BE2C (cell line): Measurements from ENCODE around the gene PRSS21.

Source experiments
- DNase-seq: peaks from one replicate; pipeline ENCODE4 v3.0.0-alpha.2; 2020
- H3K27me3 ChIP-seq: fragments of 250-450 bp; sonication (Bioruptor Pico); 2 replicates; pipeline ENCODE4 v1.5.1; 2020; ENCODE audit warnings: mild to moderate bottlenecking
- H3K36me3 ChIP-seq: fragments of 250-450 bp; sonication (Bioruptor Pico); 2 replicates; pipeline ENCODE4 v1.5.1; 2020; ENCODE audit warnings: mild to moderate bottlenecking
- H3K4me1 ChIP-seq: fragments of 250-450 bp; sonication (Bioruptor Pico); 2 replicates; pipeline ENCODE4 v1.5.1; 2020
- H3K4me3 ChIP-seq: 2 replicates; pipeline ENCODE4 v1.5.1; 2011; ENCODE audit warnings: low read depth, low read length
- H3K9me3 ChIP-seq: fragments of 250-450 bp; sonication (Bioruptor Pico); 2 replicates; pipeline ENCODE4 v1.5.1; 2020
- TF ChIP-seq, protein P1 (sequence below): IDR thresholded peaks from 2 replicates; pipeline ENCODE4 v1.5.1; 2012; ENCODE audit warnings: mild to moderate bottlenecking, low read depth, low read length

The PRSS21 gene

GRCh38 chr16:2817340-2818271, 569 bp downstream of the PRSS21 start:
- no peak for DNase-seq
- Histone ChIP-seq H3K27me3 (no peaks in the 10 kb centered on the region), H3K9me3 (no peaks in the 10 kb centered on the region), H3K36me3 (no peaks in the 10 kb centered on the region), H3K4me1 (no peaks in the 10 kb centered on the region), H3K4me3 (no peak overlapping the region)
- TF ChIP-seq, protein P1, sequence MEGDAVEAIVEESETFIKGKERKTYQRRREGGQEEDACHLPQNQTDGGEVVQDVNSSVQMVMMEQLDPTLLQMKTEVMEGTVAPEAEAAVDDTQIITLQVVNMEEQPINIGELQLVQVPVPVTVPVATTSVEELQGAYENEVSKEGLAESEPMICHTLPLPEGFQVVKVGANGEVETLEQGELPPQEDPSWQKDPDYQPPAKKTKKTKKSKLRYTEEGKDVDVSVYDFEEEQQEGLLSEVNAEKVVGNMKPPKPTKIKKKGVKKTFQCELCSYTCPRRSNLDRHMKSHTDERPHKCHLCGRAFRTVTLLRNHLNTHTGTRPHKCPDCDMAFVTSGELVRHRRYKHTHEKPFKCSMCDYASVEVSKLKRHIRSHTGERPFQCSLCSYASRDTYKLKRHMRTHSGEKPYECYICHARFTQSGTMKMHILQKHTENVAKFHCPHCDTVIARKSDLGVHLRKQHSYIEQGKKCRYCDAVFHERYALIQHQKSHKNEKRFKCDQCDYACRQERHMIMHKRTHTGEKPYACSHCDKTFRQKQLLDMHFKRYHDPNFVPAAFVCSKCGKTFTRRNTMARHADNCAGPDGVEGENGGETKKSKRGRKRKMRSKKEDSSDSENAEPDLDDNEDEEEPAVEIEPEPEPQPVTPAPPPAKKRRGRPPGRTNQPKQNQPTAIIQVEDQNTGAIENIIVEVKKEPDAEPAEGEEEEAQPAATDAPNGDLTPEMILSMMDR = no peak

DNA sequence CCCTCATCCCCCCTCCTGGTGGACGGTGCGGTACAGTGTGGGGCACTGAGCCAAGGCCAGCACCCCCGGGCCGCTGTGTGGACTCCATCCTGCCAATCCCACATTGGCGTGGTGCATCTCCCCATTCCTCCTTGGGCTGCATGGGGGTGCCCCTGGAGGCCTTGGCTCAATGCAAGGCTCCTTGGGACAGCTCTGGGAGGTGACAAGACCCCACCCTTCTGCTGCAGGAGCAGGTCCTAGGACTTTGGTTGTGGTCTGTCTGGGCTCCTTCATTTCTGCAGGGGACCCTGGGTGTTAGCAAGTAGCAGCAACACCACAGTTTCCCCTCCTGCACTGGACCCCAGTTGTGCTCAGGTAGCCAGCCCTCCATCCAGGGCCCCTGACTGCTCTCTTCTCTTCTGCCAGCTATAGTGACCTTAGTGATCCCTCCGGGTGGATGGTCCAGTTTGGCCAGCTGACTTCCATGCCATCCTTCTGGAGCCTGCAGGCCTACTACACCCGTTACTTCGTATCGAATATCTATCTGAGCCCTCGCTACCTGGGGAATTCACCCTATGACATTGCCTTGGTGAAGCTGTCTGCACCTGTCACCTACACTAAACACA, 1.3 kb downstream of the PRSS21 start:
- Histone ChIP-seq H3K4me3 (no peak overlapping the region), H3K4me1 (no peaks in the 10 kb centered on the region), H3K27me3 (no peaks in the 10 kb centered on the region), H3K9me3 (no peaks in the 10 kb centered on the region), H3K36me3 (no peaks in the 10 kb centered on the region)
- DNase-seq = no peak
- TF ChIP-seq, protein P1 = no peak

GRCh38 chr16:2819179-2819938, 2.3 kb downstream of the PRSS21 start:
- TF ChIP-seq, protein P1 = no peak
- H3K27me3 ChIP-seq = no peaks in the 10 kb centered on the region
- no peaks in the 10 kb centered on the region for H3K4me1 ChIP-seq
- no peaks in the 10 kb centered on the region for H3K36me3 ChIP-seq
- no peak for DNase-seq
- no peaks in the 10 kb centered on the region for H3K9me3 ChIP-seq
- H3K4me3 ChIP-seq = no peak overlapping the region

DNA sequence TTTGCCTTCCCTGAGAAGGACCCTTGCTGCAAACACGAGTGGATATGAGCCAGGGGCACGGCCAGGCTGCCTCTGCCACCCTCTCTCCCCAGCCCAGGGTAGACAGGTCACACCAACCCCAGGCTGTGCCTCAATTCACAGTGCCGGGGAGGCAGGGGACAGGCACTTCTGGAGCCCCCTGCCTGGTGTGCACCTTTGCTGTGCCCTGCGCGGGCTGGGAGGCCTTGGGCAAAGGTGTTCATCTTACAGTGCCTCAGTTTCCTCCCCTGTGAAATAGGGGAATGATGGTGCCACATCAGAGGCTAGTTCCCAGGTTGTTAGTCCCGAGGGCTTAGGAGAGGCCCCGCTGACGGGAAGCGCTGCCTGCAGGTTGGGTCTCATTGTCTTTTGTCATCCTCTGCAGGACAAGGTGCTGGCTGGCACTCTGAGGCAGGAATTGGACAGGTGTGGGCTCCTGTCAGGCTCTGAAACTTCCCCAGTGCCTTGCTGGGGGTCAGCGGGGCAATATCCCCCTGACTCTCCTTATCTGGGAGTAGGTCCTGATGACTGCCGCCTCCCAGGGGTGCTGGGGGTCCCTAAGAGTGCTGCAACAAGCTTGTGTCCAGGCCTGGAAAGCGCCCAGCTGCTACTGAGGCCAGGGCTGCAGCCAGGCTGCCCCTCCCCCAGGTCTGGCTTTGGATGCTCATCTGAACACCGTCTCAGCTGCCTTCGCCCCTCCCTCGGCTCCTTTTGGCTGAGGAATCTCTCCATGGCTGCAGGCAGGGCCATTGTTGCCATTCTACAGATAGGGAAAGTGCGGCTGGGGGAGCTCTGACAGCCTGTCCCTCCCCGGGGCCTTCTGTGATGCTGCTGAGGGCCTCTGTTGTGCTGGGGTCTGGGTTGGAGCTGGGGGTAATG, 3.1 kb downstream of the PRSS21 start:
- no peaks in the 10 kb centered on the region for H3K36me3 ChIP-seq
- H3K4me1 ChIP-seq = no peaks in the 10 kb centered on the region
- no peak overlapping the region for H3K4me3 ChIP-seq
- TF ChIP-seq, protein P1 = no peak
- no peaks in the 10 kb centered on the region for H3K9me3 ChIP-seq
- no peak for DNase-seq
- no peaks in the 10 kb centered on the region for H3K27me3 ChIP-seq

DNA sequence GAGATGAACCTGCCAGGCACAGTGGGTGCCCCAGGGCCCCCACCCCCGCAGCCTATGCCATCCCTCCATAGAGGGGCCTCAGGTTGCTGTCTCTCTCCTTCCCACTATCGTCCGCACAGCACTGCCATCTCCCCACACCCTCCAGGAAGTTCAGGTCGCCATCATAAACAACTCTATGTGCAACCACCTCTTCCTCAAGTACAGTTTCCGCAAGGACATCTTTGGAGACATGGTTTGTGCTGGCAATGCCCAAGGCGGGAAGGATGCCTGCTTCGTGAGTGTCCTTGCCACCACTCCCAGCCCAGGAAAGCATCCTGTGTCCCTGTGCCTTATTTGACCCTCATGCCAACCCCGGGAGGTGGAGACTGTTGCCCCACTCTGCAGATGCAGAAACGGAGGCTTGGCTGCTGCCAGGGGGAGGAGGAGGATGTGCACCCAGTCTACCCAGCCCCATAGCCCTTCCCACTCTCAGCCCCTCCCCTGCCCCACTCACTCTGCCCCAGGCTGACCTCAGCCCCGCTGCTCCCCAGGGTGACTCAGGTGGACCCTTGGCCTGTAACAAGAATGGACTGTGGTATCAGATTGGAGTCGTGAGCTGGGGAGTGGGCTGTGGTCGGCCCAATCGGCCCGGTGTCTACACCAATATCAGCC, 3.9 kb downstream of the PRSS21 start:
- H3K27me3 ChIP-seq = no peaks in the 10 kb centered on the region
- H3K4me3 ChIP-seq = no peak overlapping the region

More for the DNA sequence above, 3.9 kb downstream of the PRSS21 start:
- DNase-seq = no peak
- TF ChIP-seq, protein P1 = no peak
- Histone ChIP-seq H3K36me3 (no peaks in the 10 kb centered on the region), H3K4me1 (no peaks in the 10 kb centered on the region), H3K9me3 (no peaks in the 10 kb centered on the region)
